Activated naive CD4-positive, alpha-beta T cell treated with anti-CD3 and anti-CD28 coated beads, Interleukin-2, amount 50 U/mL, for 24 hours (primary cell): ENCODE data around the gene DNM1L.

Source experiments
- H3K27ac Mint-ChIP-seq: one replicate; pipeline ENCODE4 v1.8.0; 2021; ENCODE audit warnings: mild to moderate bottlenecking, mixed read lengths
- H3K27me3 Mint-ChIP-seq: one replicate; pipeline ENCODE4 v1.8.0; 2021; ENCODE audit warnings: mixed read lengths
- H3K36me3 Mint-ChIP-seq: one replicate; pipeline ENCODE4 v1.8.0; 2021; ENCODE audit warnings: mixed read lengths
- H3K4me1 Mint-ChIP-seq: one replicate; pipeline ENCODE4 v1.8.0; 2021; ENCODE audit warnings: mixed read lengths
- H3K4me3 Mint-ChIP-seq: one replicate; pipeline ENCODE4 v1.8.0; 2021; ENCODE audit warnings: mild to moderate bottlenecking, mixed read lengths
- H3K9me3 Mint-ChIP-seq: one replicate; pipeline ENCODE4 v1.8.0; 2021; ENCODE audit warnings: mixed read lengths

DNM1L gene

GRCh38 chr12:32679091-32679919 is at the start of gene DNM1L:
TSS of gene DNM1L (plus strand) at chr12:32679301. CDS start at chr12:32679364, 63 bp downstream.
- Mint-ChIP-seq H3K4me3 (peak within 1 kb of the TSS; percentile 97), H3K27me3 (no peaks in the 10 kb centered on the region), H3K27ac (peak within 1 kb of the TSS; percentile 91), H3K4me1 (peaks cover 33% of the 10 kb centered on the region), H3K36me3 (no peaks in the 10 kb centered on the region), H3K9me3 (no peaks in the 10 kb centered on the region)

DNA sequence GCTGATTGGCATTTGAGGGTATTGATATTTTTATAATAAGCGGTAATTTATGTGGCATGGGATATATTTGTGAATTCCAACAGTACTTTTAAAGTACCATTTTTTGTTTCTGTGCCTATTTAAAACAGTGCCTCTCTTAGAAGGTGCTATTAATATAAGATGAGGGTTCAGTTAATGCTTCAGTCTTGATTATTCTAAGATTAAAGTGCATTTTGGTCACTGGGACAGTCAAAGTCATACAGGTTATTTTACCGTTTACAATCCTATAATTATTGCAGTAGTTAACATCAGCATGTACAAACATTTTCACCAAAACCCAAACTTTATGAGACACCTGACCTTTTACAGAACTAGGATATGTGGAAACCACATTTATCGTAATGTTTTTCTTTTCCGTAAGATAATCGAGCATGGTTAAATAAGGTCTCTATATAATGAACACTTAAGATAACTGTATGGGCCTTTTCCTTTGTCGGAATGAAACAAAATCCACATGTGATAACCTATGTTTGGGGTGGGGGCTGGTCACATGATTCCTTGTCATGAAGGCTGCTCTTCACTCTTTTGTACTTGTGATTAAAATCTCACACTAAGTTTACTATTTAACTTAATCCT is 37.7 kb upstream of the DNM1L start:
- Mint-ChIP-seq H3K4me3 (no peak overlapping the region), H3K27ac (no peak overlapping the region), H3K4me1 (no peaks in the 10 kb centered on the region), H3K27me3 (no peaks in the 10 kb centered on the region), H3K9me3 (no peaks in the 10 kb centered on the region), H3K36me3 (no peaks in the 10 kb centered on the region)

DNA sequence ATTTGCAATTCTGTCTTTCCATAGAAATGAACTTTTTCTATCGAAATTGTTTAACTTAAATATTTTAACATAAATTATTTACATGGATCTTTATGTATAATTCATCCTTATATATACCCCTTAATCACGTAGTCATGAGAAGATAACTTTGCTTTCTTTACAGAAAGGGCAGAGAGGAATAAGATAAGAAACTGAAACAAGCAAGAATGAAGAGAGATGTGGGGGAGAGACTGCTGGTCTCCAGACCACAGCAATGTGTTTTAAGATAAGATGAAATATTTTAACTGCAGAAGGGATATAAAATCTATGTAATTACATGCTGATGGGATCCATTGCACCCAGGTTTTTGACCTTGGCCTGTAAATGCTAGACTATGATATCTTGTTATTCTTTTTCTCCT is 34.7 kb upstream of the DNM1L start:
- Mint-ChIP-seq H3K9me3 (no peaks in the 10 kb centered on the region), H3K4me3 (no peak overlapping the region), H3K4me1 (no peaks in the 10 kb centered on the region), H3K27ac (no peak overlapping the region), H3K36me3 (no peaks in the 10 kb centered on the region), H3K27me3 (no peaks in the 10 kb centered on the region)

DNA sequence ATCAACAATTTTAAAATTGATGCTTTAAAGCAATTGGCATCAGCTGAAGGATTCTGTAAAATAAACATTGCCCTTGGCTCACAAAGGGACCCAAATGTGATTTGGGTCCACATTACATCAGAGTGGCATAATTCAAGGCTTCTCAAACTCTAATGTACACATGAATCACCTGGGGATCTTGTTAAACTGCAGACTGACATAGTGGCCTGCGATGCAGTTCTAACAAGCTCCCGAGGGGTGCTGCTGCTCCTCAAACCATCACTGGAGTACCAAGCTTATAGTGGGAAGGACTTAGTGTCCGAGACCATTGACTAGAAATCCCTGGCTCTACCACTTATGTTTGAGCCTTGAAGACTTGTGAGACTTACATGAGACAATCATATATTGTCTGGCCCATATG is 31.8 kb upstream of the DNM1L start:
- Mint-ChIP-seq H3K4me3 (no peak overlapping the region), H3K4me1 (no peaks in the 10 kb centered on the region), H3K27ac (no peak overlapping the region), H3K36me3 (no peaks in the 10 kb centered on the region), H3K27me3 (no peaks in the 10 kb centered on the region), H3K9me3 (no peaks in the 10 kb centered on the region)

DNA sequence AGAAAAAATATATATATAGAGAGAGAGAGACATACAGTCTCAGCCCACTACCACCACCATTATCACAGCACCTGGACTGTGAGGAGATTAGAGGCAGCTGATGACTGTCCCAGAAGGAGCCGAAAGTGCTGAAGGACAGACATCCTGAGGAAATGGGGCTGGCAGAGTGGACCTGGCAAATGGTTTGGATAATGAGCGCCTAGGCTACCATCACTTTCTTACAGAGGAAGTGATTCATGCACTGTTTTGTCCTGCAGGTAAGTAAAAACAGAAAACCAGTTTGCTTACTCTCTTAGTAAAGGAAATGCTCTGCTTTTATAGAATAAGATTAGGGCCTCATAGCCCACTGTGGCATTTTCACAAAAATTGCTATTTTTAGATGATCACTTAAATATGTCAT is 28.6 kb upstream of the DNM1L start:
- Mint-ChIP-seq H3K4me3 (no peak overlapping the region), H3K4me1 (no peaks in the 10 kb centered on the region), H3K36me3 (no peaks in the 10 kb centered on the region), H3K9me3 (no peaks in the 10 kb centered on the region), H3K27ac (no peak overlapping the region), H3K27me3 (no peaks in the 10 kb centered on the region)

GRCh38 chr12:32651151-32651955 is 27.7 kb upstream of the DNM1L start:
- Mint-ChIP-seq H3K4me1 (no peaks in the 10 kb centered on the region), H3K27ac (no peak overlapping the region), H3K27me3 (no peaks in the 10 kb centered on the region), H3K36me3 (no peaks in the 10 kb centered on the region), H3K9me3 (no peaks in the 10 kb centered on the region), H3K4me3 (no peak overlapping the region)

- Mint-ChIP-seq H3K27ac (no peak overlapping the region), H3K9me3 (no peaks in the 10 kb centered on the region), H3K36me3 (no peaks in the 10 kb centered on the region), H3K27me3 (no peaks in the 10 kb centered on the region), H3K4me3 (no peak overlapping the region), H3K4me1 (no peaks in the 10 kb centered on the region)
Measured at GRCh38 chr12:32651956-32652210, 27.2 kb upstream of the DNM1L start.

DNA sequence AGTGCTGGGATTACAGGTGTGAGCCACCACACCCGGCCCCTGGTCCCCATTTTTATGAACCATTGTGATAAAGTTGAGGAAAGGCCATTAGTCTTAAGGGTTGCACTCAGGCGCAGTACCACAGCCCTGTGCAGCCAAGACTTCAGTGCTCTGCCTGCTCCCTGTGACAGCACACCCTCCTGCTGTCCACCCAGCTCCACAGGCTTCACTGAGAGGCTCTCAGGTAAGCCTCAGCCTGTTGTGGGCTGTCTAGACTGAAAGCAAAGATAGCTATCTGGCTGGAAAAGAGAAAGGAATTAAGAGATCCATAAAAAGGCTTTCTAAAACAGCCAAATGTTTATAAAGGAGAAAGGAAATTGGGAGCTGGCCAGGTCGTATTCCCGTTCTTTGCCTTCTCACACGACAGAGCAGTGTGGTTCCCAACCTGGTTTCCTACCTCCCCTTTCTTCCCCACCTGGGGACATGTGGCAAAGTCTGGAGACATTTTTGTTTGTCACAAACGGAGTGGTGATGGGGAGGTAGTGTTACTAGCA is 19.1 kb upstream of the DNM1L start:
- Mint-ChIP-seq H3K4me3 (no peak overlapping the region), H3K4me1 (no peaks in the 10 kb centered on the region), H3K36me3 (no peaks in the 10 kb centered on the region), H3K27ac (no peak overlapping the region), H3K27me3 (no peaks in the 10 kb centered on the region), H3K9me3 (no peaks in the 10 kb centered on the region)

DNA sequence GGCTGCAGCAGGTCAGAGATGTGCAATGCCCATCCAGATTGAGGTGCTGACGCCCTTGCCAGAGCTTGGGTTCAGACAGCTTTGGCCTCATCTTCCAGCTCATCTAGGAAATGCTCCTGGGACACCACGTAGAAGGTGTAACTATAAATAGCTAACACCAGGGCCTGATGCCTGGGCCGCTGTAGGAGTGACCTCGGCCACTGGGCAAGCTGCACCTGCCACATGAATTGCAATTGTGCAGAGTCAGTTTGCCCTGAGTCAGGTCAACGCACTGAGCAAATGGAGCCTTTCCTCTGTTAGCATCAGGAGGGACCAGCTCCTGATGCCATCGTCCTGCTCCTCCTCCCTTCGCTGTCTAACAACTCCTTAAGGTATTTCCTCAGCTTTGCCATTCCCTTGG is 17.4 kb upstream of the DNM1L start:
- Mint-ChIP-seq H3K4me1 (no peaks in the 10 kb centered on the region), H3K27ac (no peak overlapping the region), H3K27me3 (no peaks in the 10 kb centered on the region), H3K9me3 (no peaks in the 10 kb centered on the region), H3K36me3 (no peaks in the 10 kb centered on the region), H3K4me3 (no peak overlapping the region)

DNA sequence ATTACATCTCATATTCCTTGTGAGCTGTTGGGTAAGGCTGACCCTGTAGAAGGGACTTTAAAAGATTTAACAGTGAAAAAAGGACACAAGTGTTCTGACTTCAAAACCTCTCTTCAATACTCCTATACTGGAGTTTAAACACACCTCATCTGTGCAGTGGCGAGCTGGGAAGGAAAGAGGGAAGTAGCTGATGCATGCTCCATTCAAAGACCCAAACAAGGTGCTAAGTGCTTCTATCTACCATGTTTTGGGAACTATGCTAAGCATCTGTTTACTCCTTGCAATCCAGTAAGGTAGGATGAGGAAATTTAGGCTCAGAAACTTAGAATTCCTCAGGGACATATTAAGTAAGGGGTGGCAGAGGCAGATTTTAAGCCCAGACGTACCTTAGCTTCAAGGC is 16.4 kb upstream of the DNM1L start:
- H3K4me3 Mint-ChIP-seq, result no peak overlapping the region
- no peaks in the 10 kb centered on the region for H3K9me3 Mint-ChIP-seq
- H3K36me3 Mint-ChIP-seq, result no peaks in the 10 kb centered on the region
- H3K4me1 Mint-ChIP-seq, result no peaks in the 10 kb centered on the region
- H3K27me3 Mint-ChIP-seq, result no peaks in the 10 kb centered on the region
- H3K27ac Mint-ChIP-seq, result no peak overlapping the region

GRCh38 chr12:32666018-32666417 is 13.1 kb upstream of the DNM1L start:
- peaks cover 3% of the 10 kb centered on the region for H3K27me3 Mint-ChIP-seq
- H3K4me1 Mint-ChIP-seq, result no peaks in the 10 kb centered on the region
- no peak overlapping the region for H3K4me3 Mint-ChIP-seq
- H3K36me3 Mint-ChIP-seq, result no peaks in the 10 kb centered on the region
- no peaks in the 10 kb centered on the region for H3K9me3 Mint-ChIP-seq
- H3K27ac Mint-ChIP-seq, result no peak overlapping the region

DNA sequence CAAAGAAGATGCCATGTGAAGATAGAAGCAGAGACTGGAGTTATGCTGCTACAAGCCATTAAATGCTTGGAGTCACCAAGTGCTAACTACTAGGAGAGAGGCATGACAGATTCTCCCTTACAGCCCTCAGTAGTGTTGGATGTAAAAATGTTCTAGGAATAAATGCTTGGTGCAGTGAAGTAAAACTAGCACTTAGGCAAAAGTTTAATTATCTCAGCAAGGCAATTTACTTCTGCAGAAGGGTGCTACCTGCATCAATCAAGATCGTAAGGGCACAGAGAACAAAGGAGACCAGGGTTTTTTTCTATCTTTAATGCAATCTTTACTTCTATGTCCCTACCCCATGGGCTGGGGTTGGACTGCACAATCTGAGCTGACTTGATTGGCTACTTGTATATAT is 9.5 kb upstream of the DNM1L start:
- H3K36me3 Mint-ChIP-seq, result no peaks in the 10 kb centered on the region
- H3K27me3 Mint-ChIP-seq, result peaks cover 3% of the 10 kb centered on the region
- H3K4me1 Mint-ChIP-seq, result no peaks in the 10 kb centered on the region
- H3K27ac Mint-ChIP-seq, result no peak overlapping the region
- H3K4me3 Mint-ChIP-seq, result no peak overlapping the region
- no peaks in the 10 kb centered on the region for H3K9me3 Mint-ChIP-seq

DNA sequence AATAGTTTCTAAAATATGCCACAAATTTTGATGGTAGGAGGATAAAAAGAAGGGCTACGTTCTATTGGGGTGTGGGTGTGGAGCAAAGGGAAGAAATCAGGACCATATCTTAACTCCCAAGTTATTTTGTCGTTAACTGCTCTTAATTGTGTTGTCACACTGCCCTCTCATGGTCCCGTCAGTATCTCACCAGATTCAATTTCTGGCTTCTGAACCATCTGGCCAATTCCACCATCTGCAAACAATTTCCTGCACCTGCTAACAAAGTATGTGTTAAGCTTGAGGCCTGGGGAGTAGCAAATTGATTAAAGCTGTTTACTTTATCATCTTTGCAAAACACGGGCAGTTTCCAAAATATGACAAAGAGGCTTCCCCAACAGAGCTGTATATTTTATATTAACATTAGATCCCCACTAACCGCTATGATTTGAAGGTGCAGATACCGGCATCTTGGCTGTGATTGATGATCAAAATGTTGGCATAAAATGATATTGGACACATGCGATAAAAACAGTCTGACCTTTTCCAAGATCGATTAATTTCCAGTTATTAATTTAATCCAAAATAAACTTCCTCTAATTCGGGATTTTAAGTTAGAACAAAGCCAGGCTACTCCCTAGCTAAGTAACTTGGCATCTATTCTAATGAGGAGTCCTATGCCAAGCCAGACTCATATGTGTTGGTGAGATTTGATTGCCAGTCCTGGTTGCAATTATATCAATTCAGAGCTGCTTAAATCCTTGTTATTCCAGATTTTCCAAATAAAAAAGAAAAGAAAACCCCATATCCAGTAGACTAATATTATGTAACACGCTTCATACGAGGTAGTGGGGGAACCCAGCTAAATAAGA is 6.9 kb upstream of the DNM1L start:
- Mint-ChIP-seq H3K9me3 (no peaks in the 10 kb centered on the region), H3K27ac (no peak overlapping the region), H3K4me1 (no peaks in the 10 kb centered on the region), H3K36me3 (no peaks in the 10 kb centered on the region), H3K27me3 (peaks cover 3% of the 10 kb centered on the region), H3K4me3 (no peak overlapping the region)

DNA sequence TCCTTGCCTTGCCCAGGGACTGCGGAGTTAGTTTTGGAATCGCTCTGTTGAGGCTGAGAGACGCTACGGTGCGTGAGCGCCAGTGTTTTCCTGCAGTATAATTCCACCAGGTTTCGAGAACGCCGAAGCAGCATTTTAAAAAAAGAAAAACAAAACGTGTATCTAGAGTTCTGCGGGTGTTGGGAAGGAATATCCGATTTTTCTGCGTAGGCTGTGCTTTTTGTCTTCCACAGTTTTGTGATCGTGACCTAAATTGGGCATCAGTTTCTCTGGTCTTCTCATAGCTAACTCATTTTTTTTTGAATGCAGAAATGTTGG is 778 bp downstream of the DNM1L start:
- Mint-ChIP-seq H3K9me3 (no peaks in the 10 kb centered on the region), H3K27me3 (no peaks in the 10 kb centered on the region), H3K4me3 (peak overlapping the region; percentile 97), H3K4me1 (peaks cover 33% of the 10 kb centered on the region), H3K27ac (peak overlapping the region; percentile 91), H3K36me3 (no peaks in the 10 kb centered on the region)

GRCh38 chr12:32680787-32681186 is 1.7 kb downstream of the DNM1L start:
- peak overlapping the region; percentile 97 for H3K4me3 Mint-ChIP-seq
- H3K27me3 Mint-ChIP-seq, result no peaks in the 10 kb centered on the region
- peaks cover 5% of the 10 kb centered on the region for H3K36me3 Mint-ChIP-seq
- H3K27ac Mint-ChIP-seq, result no peak overlapping the region
- H3K9me3 Mint-ChIP-seq, result no peaks in the 10 kb centered on the region
- H3K4me1 Mint-ChIP-seq, result peaks cover 37% of the 10 kb centered on the region
